ENCODE data around the gene AATK.

The AATK gene

DNA sequence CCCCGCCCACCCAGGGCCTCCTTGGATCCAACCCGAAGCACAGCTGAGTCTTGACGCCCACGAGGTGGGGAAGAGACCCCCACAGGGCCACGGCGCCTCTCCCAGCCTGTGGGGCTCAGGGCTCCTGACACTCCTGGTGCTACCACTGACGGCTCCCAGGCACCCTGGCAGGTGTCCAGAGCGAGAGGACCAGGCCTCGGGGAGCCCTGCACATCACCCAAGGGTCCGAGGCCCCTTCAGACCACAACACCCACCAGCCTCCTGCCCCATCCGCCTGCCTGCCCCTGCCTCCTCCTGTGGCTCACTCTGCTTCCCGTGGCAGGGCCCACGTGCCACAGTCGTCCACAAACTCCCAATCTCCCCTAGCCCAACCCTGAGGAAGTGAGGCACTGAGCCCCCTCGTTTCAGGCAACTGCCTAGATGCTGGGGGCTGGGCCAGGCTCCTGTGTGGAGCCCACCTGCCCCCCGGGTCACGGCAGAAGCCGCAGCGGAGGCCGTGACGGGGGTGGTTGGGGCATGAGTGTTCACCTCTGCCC, 28.3 kb upstream of the AATK start:
- Histone ChIP-seq H4K20me1 (ENCODE audit: control insufficient read depth, insufficient read depth, low read depth, low read length) (no peaks in the 10 kb centered on the region), H3F3A (ENCODE audit: control insufficient read depth, insufficient read depth) (no peaks in the 10 kb centered on the region), H3K4me1 (ENCODE audit: control insufficient read depth, low read length) (no peaks in the 10 kb centered on the region), H3K9me3 (ENCODE audit: control insufficient read depth, insufficient read depth, low read length) (no peaks in the 10 kb centered on the region), H3K9me2 (replicated peaks; ENCODE audit: control insufficient read depth, low read length) (no peaks in the 10 kb centered on the region), H3K27ac (ENCODE audit: low read depth, low read length) (no peak overlapping the region), H3K79me2 (ENCODE audit: control insufficient read depth, low read length) (no peaks in the 10 kb centered on the region), H3K27me3 (ENCODE audit: control insufficient read depth, low read length) (no peaks in the 10 kb centered on the region), H3K36me3 (ENCODE audit: control insufficient read depth, low read length) (no peaks in the 10 kb centered on the region), H3K4me2 (ENCODE audit: low read length) (no peak overlapping the region), H3K4me3 (ENCODE audit: low read length) (no peak overlapping the region)
- TF ChIP-seq, protein P1, sequence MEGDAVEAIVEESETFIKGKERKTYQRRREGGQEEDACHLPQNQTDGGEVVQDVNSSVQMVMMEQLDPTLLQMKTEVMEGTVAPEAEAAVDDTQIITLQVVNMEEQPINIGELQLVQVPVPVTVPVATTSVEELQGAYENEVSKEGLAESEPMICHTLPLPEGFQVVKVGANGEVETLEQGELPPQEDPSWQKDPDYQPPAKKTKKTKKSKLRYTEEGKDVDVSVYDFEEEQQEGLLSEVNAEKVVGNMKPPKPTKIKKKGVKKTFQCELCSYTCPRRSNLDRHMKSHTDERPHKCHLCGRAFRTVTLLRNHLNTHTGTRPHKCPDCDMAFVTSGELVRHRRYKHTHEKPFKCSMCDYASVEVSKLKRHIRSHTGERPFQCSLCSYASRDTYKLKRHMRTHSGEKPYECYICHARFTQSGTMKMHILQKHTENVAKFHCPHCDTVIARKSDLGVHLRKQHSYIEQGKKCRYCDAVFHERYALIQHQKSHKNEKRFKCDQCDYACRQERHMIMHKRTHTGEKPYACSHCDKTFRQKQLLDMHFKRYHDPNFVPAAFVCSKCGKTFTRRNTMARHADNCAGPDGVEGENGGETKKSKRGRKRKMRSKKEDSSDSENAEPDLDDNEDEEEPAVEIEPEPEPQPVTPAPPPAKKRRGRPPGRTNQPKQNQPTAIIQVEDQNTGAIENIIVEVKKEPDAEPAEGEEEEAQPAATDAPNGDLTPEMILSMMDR (IDR thresholded peaks at IDR 0.05; ENCODE audit: low read depth, low read length, poor library complexity, severe bottlenecking) = no peak
- TF ChIP-seq EZH2phosphoT487 (IDR thresholded peaks at IDR 0.05; ENCODE audit: borderline replicate concordance, low read length) = no peak

DNA sequence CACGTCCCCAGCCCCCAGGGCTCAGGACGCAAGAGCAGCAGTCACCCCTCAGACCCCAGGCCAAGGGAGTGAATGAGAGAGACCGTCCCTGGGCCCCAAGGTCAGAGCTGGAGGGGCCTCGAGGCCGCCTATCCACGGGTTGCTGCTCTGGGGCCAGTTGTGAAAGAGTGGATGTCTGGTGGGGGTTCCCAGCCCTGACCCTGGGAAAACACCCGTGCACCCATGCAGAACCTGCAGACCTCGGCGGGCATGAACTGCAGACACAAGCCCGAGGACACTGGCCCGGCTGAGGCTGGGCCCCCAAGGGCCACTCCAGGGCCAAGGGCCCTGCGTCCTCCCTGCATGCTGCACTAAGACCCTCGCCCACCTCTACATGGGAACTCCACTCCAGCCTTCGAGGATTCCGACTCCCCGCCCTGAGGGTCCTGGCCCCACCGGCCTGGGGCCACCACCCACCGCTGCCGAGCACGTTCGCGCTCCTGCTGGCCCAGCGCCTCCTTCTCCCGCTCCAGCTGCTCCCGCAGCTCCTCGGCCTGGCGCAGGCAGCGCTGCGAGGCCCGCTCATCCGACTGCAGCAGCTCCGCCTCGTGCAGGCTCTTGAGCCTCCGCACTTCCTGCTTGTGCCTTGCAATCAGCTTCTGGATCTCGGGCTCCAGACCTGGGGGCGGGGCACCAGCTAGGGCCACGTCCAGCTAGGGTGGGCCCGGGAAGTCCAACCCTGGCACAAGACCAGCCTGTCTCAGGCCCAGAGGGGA, 27.6 kb upstream of the AATK start:
- Histone ChIP-seq H3K27ac (ENCODE audit: low read depth, low read length) (no peak overlapping the region), H4K20me1 (ENCODE audit: control insufficient read depth, insufficient read depth, low read depth, low read length) (no peaks in the 10 kb centered on the region), H3K27me3 (ENCODE audit: control insufficient read depth, low read length) (no peaks in the 10 kb centered on the region), H3K4me3 (ENCODE audit: low read length) (no peak overlapping the region), H3K4me2 (ENCODE audit: low read length) (no peak overlapping the region), H3K36me3 (ENCODE audit: control insufficient read depth, low read length) (no peaks in the 10 kb centered on the region), H3F3A (ENCODE audit: control insufficient read depth, insufficient read depth) (no peaks in the 10 kb centered on the region), H3K9me3 (ENCODE audit: control insufficient read depth, insufficient read depth, low read length) (no peaks in the 10 kb centered on the region), H3K79me2 (ENCODE audit: control insufficient read depth, low read length) (no peaks in the 10 kb centered on the region), H3K9me2 (replicated peaks; ENCODE audit: control insufficient read depth, low read length) (no peaks in the 10 kb centered on the region), H3K4me1 (ENCODE audit: control insufficient read depth, low read length) (no peaks in the 10 kb centered on the region)
- TF ChIP-seq, protein P1 (IDR thresholded peaks at IDR 0.05; ENCODE audit: low read depth, low read length, poor library complexity, severe bottlenecking) = no peak
- no peak for TF ChIP-seq EZH2phosphoT487 (IDR thresholded peaks at IDR 0.05; ENCODE audit: borderline replicate concordance, low read length)

DNA sequence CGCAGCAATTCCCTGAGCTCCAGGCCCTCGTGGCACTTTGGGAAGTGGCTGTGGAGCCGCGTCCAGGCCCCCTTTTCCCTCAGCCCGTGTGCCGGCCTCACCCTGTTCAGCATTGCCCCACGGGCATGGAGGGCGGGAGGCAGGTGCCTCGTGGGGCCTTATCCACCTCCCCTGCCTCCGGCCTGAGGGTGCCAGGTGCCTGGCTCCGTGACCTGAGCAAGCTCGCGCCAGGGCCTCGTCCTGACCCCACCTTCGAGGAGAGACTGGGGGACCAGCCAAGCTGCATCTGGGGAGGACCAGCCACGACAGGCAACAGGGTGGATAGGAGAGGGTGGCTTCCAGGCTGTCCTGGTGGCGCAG, 27.0 kb upstream of the AATK start:
- Histone ChIP-seq H4K20me1 (ENCODE audit: control insufficient read depth, insufficient read depth, low read depth, low read length) (no peaks in the 10 kb centered on the region), H3K36me3 (ENCODE audit: control insufficient read depth, low read length) (no peaks in the 10 kb centered on the region), H3K9me2 (replicated peaks; ENCODE audit: control insufficient read depth, low read length) (no peaks in the 10 kb centered on the region), H3K4me1 (ENCODE audit: control insufficient read depth, low read length) (no peaks in the 10 kb centered on the region), H3K9me3 (ENCODE audit: control insufficient read depth, insufficient read depth, low read length) (no peaks in the 10 kb centered on the region), H3K4me3 (ENCODE audit: low read length) (no peak overlapping the region), H3K4me2 (ENCODE audit: low read length) (no peak overlapping the region), H3K27me3 (ENCODE audit: control insufficient read depth, low read length) (no peaks in the 10 kb centered on the region), H3K27ac (ENCODE audit: low read depth, low read length) (no peak overlapping the region), H3K79me2 (ENCODE audit: control insufficient read depth, low read length) (no peaks in the 10 kb centered on the region), H3F3A (ENCODE audit: control insufficient read depth, insufficient read depth) (no peaks in the 10 kb centered on the region)
- TF ChIP-seq, protein P1 (IDR thresholded peaks at IDR 0.05; ENCODE audit: low read depth, low read length, poor library complexity, severe bottlenecking) = no peak
- TF ChIP-seq EZH2phosphoT487 (IDR thresholded peaks at IDR 0.05; ENCODE audit: borderline replicate concordance, low read length) = no peak
